ENCODE measurements around the gene TMED4.

Gene TMED4

GRCh38 chr7:44538798-44539668 is 43.0 kb downstream of the TMED4 start:
- H3K4me3 ChIP-seq (ENCODE audit: low read length), result no peak overlapping the region
- DNase-seq (ENCODE audit: low read depth), result no peak
- TF ChIP-seq, protein P1, sequence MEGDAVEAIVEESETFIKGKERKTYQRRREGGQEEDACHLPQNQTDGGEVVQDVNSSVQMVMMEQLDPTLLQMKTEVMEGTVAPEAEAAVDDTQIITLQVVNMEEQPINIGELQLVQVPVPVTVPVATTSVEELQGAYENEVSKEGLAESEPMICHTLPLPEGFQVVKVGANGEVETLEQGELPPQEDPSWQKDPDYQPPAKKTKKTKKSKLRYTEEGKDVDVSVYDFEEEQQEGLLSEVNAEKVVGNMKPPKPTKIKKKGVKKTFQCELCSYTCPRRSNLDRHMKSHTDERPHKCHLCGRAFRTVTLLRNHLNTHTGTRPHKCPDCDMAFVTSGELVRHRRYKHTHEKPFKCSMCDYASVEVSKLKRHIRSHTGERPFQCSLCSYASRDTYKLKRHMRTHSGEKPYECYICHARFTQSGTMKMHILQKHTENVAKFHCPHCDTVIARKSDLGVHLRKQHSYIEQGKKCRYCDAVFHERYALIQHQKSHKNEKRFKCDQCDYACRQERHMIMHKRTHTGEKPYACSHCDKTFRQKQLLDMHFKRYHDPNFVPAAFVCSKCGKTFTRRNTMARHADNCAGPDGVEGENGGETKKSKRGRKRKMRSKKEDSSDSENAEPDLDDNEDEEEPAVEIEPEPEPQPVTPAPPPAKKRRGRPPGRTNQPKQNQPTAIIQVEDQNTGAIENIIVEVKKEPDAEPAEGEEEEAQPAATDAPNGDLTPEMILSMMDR (conservative IDR thresholded peaks at IDR 0.05; ENCODE audit: low read length), result no peak

DNA sequence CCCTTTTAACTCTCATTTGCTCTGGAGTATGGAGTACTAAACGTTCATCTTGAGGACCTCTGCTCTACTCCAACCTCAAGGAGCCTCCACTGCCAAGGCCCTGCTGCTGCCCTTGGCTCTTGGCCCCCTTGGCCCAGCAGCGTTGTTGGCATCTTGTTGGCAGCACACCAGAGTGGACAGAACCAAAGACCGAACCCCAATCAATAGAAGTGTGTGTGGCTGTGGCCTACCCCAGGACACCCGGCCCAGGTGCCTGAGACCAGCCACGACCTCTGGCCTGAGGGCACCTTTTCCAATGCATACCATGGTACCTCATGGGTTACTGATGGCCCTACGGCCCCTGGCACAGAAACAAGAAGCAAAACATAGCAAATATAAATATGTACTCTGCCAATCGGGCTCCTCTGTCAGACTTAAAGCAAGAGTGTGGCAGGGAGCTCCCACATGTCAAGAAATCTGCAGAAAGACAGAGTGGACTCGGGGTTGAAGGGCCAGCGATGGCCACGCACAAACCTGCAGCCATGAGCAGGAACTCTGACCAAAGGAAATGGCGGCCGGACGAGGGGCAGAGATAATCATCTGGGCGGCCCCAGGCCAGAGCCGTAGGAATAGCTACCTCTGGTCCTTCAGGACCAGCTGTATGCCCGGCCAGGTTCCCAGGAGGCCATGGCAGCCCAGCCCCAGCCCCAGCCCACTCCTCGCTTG is 43.8 kb downstream of the TMED4 start:
- TF ChIP-seq, protein P1 (conservative IDR thresholded peaks at IDR 0.05; ENCODE audit: low read length), result no peak
- DNase-seq (ENCODE audit: low read depth), result no peak

GRCh38 chr7:44537442-44537841 is 44.6 kb downstream of the TMED4 start:
- DNase-seq (ENCODE audit: low read depth), result no peak

More for the DNA sequence above, 43.8 kb downstream of the TMED4 start:
- H3K4me3 ChIP-seq (ENCODE audit: low read length), result no peak overlapping the region

GRCh38 chr7:44536090-44536489 is 45.9 kb downstream of the TMED4 start:
- TF ChIP-seq, protein P1 (conservative IDR thresholded peaks at IDR 0.05; ENCODE audit: low read length), result no peak
- no peak for DNase-seq (ENCODE audit: low read depth)
- no peak overlapping the region for H3K4me3 ChIP-seq (ENCODE audit: low read length)

More at GRCh38 chr7:44537442-44537841, 44.6 kb downstream of the TMED4 start:
- TF ChIP-seq, protein P1 (conservative IDR thresholded peaks at IDR 0.05; ENCODE audit: low read length), result no peak
- no peak overlapping the region for H3K4me3 ChIP-seq (ENCODE audit: low read length)

- DNase-seq (ENCODE audit: low read depth), result no peak
- no peak overlapping the region for H3K4me3 ChIP-seq (ENCODE audit: low read length)
- TF ChIP-seq, protein P1 (conservative IDR thresholded peaks at IDR 0.05; ENCODE audit: low read length), result no peak
Observed at GRCh38 chr7:44535348-44536064, 46.5 kb downstream of the TMED4 start.

DNA sequence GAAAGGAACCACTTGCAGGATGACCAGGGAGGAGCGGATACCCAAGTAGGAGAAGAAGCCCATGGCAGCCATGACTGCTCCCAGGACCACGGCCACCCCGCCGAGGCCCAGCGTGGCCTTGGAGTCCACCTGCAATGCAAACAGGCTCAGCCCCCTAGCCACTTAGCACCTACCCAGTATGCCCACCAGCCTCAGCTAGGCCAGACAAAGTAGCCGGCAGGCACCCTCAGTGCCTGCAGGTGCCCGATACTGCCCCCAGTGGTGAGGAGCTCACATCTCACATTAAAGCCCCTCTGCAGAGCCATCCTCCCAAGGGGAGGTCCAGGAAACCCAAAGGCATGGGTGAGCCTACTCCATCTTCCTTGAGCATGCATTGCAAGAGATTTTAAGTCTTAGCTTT is 47.5 kb downstream of the TMED4 start:
- no peak overlapping the region for H3K4me3 ChIP-seq (ENCODE audit: low read length)
- TF ChIP-seq, protein P1 (conservative IDR thresholded peaks at IDR 0.05; ENCODE audit: low read length), result peak; percentile 45
- no peak for DNase-seq (ENCODE audit: low read depth)
